Measurements from ENCODE around the gene SF3A2.

The SF3A2 gene

DNA sequence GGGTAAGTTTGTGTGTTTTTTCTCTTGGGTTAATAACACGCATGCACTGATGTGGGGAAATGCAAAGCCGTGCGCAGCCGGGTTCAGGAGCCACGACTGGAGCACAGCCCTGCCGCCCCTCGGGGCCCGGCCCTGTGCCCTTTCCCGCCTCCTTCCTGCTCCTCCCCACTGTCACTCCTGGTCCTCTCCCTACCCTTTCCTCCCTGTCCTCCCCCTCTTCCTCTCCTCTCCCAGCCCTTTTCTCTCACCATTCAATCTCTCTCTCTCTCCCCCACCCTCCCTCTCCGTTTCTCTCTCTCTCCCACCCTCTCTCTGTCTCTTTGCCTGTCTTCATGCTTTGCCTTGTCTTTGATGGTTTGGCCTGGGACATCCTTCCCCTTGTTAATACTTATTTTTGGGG, 27.6 kb upstream of the SF3A2 start:
- FAIRE-seq = no peak

DNA sequence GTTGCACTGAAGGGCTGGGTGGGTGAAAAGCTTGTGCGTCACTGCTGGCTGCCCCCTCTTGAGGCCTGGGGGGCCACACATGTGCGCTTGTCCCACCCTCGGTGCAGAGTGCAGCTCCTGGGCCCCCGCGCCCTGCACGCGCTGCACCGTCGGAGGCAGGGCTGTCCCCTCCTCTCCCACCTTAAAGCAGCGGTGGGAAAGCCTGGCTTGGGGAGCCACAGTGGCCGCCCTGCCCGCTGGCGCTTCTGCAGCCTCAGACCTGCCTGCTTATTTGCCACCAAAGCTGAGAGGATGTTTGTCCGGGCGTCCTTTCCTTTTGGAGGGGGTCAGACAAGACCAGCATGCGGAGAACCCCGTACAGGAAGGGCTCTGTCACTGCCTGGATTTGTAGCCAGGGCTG, 27.2 kb upstream of the SF3A2 start:
- FAIRE-seq = no peak

DNA sequence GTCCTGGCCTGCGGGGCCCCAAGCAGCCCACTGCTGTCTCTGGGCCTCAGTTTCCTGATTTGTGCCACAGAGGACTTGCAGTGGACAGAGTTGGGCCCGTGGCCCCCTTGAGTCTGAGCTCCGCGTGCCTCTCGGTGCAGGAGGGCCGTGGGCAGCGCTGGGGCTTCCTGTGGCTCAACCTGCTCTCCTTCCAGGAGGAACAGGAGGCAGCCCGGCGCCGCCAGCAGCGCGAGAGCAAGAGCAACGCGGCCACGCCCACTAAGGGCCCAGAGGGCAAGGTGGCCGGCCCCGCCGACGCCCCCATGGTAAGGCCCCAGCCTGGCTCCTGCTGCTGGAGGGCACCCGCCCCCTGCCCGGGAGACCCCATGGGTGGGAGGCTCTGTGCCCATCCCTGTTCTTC, 26.4 kb upstream of the SF3A2 start:
- FAIRE-seq = no peak

DNA sequence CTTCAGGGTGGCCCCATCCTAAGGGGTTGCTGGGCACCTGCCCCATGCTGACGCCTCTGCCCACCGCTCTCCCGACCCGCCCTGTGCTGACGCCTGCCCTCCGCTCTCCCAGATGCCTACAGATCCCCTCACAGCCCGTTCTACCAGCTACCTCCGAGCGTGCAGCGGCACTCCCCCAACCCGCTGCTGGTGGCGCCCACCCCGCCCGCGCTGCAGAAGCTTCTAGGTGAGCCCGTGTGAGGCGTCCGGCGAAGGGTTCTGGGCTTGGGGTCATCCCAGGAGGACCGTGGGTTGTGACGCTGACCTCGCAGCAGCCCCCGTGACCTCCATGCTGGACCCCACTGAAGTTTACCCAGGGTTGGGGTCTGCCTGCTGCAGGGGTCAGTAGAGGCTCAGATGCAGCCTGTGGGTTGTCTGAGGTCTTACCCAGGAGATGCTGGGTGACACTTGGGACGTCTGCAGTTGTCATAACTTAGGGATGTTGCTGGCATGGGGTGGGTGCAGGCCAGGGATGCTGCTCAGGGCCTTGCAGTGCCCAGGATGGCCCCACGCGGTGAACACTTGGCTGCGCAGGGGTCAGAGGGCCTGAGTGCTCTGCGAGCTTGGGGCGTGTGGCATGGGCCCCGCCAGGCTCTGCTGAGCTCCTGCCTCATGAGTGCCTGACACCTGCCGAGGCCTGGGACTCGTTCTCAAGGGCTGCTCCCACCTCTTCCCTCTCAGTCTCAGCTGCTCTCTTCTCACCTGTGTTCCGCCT, 25.5 kb upstream of the SF3A2 start:
- no peak for FAIRE-seq

DNA sequence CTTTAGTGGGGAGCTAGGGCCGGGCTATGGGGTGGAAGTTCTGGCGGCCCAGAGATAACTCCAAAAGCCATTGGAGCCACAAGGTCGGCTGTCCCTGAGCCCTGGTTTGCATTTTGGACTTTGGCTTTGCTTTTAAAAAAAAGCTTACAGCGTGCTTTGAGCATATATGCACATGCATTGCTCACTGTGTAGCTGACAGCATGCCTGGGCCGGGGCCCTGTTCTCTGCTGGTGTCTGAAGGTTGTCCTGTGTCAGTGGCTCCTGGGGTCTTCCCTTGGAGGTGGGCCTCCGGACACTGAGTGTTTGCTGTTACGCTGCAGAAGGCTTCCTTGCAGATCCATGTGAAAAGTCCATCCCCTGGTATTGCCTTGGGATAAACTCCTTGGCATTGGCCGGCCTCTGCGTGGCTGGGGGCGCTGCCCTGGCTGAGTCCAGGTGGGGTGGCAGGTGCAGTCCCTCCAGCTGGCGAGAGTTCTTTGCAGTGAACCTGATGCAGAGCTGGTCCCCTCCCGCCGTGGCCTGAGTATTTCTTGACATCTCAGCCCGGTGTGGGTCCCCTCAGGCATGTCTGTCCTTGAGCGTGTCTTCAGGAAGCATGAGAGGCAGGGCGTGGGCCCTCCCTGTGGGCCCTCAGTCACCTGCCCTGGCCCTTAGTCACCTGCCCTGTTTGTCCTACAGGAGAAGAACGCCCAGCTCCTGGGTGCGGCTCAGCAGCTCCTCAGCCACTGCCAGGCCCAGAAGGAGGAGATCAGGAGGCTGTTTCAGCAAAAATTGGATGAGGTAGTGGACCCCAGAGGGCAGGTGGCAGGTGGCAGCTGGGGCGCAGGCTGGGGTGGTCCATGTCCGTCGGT, 23.5 kb upstream of the SF3A2 start:
- no peak for FAIRE-seq

DNA sequence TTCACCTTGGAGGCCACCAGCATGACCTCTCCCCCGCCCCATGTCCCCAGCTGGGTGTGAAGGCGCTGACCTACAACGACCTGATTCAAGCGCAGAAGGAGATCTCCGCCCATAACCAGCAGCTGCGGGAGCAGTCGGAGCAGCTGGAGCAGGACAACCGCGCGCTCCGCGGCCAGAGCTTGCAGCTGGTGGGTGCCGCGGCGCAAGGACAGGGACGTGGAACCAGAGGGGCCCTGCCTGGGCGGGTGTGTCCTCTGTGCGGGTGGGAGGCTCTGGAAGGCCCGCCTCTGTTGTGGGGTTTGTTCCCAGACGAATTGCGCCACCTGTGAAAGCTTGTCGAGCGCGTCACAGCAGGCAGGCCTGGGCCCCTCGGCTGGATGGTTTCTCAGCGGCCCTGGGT, 22.8 kb upstream of the SF3A2 start:
- no peak for FAIRE-seq

DNA sequence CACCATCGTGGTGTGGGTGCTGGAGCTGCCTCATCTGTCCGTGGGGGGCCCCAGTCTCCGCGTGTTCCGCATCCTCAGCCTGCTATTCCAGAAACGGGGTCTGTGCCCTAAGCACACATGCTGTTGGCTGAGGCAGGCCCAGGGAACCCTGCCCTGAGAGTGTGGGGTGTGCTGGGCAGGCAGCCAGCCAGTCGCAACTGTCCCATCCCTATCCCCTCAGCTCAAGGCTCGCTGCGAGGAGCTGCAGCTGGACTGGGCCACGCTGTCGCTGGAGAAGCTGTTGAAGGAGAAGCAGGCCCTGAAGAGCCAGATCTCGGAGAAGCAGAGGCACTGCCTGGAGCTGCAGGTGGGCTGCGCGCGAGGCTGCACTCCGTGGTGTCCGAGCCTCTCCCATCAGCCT, 22.4 kb upstream of the SF3A2 start:
- no peak for FAIRE-seq

DNA sequence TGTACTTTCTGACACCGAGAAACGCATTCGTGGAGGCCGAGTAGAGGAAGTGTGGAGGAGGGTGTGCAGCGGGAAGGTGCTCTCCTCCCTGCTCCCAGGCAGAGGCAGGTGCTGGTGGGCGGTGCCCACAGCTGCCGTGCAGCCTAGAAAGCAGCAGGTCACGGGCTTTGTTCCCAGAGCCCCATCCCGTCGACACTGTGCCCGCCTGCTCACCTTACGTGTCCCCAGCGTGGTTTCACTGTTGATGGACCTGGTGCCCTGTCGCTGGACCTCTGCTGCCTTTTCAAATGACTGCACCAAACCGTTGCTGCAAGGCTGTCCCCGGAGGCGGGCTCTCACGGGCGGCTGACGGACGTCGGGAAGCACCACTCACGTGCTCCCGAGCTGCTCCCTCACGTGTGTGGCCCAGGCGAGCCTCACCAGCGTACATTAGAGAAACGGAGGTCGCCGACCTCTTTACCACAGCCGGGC, 21.3 kb upstream of the SF3A2 start:
- no peak for FAIRE-seq

DNA sequence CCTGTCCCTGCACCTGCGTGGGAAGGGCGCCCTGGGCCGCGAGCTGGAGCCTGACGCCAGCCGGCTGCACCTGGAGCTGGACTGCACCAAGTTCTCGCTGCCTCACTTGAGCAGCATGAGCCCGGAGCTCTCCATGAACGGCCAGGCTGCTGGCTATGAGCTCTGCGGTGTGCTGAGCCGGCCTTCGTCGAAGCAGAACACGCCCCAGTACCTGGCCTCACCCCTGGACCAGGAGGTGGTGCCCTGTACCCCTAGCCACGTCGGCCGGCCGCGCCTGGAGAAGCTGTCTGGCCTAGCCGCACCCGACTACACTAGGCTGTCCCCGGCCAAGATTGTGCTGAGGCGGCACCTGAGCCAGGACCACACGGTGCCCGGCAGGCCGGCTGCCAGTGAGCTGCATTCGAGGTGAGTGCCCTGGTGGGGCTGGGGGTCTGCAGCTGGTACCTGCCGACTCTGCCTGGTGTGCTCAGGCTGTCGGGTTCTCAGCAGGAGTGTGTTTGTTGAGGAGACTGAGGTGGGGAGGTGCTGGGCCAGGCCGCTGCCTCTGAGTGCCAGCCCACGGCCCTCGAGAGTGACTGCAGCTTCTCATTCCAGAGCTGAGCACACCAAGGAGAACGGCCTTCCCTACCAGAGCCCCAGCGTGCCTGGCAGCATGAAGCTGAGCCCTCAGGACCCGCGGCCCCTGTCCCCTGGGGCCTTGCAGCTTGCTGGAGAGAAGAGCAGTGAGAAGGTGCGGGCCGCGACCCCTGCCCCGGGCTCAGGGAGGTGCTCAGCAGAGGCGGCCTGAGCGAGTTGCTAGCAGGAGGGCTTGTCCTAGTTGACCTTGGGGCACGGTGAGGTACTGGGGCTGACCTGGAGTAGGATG, 20.0 kb upstream of the SF3A2 start:
- FAIRE-seq = no peak

DNA sequence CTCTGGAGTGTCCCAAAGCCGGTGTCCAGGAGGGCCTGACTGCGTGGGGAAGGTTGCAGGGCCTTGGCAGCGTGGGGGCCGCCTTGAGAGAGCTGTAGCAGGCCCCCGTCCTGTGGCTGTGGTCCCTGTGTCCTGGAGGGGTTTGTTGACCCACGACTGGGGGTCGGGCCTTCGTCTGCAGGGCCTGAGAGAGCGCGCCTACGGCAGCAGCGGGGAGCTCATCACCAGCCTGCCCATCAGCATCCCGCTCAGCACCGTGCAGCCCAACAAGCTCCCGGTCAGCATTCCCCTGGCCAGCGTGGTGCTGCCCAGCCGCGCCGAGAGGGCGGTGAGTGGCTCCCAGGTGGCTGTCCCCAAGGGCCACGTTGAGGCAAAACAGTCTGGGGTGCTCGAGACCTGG, 19.0 kb upstream of the SF3A2 start:
- FAIRE-seq = no peak

DNA sequence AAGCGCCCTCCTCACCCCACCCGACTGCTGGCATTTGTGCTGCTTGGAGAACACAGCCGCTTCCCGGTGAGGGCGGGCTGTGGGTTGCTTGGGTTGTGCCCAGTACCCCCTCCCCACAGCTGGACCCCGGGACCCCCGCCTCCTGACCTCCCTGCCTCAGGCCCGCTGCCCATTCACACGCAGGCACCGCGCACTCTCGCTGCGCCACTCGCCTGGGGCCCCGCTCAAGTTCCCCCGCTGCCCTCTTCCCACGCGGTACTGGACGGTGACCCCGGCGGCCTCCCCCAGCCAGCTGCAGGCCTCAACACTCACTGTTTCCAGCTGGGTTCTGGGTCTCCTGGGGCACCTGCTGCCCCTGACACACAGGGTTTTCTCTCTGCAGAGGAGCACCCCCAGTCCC, 16.9 kb upstream of the SF3A2 start:
- no peak for FAIRE-seq

DNA sequence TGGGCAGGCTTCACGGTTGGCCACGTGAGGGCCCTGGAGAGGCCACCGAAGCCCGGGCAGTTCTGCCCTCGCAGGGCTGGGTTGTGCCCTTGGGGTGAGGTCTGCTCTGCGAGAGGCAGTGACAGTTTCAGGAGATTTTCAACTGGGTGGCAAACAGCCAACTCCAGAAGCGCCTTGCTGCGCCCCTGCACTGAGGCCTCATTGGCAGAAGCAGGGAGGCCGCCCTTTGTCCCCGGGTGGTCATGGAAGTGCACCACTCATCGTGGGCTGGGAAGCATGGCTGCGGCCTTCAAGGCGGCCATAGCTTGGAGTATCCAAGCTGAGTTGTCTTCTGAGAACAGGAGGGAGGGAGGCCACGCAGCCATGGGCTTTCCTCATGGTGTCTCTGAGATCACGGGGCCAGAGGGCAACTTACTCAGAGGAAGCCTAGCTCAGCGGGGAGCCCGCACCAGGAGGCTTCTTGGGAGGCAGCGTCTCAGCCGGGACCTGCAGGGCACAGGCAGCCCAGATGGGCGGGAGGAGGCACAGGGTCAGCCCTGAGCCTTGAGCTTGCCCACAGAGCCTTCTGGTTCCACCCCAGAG, 15.3 kb upstream of the SF3A2 start:
- FAIRE-seq = no peak

DNA sequence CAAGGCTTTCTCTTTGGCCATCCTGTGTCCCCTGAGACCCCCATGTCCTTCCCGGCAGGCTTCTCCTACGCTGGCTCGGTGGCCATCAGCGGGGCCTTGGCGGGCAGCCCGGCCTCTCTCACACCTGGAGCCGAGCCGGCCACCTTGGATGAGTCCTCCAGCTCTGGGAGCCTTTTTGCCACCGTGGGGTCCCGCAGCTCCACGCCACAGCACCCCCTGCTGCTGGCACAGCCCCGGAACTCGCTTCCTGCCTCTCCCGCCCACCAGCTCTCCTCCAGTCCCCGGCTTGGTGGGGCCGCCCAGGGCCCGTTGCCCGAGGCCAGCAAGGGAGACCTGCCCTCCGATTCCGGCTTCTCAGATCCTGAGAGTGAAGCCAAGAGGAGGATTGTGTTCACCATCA, 14.7 kb upstream of the SF3A2 start:
- FAIRE-seq = no peak

DNA sequence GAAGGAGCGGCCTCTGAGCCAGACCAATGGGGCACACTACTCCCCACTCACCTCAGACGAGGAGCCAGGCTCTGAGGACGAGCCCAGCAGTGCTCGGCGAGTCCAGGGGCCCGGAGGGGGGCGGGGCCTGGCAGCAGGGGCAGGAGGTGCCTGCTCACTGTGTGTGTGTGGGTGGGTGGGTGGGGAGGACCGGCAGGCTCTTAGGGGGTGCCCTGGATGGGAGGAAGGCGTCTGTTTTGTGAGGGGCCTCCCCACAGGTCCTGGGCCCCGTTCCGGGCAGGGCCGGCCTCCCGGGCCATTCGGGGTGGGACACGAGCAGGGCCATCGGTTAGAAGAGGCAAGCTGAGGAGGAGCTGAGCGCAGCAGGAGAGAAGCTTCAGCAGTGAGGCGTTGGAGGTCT, 13.2 kb upstream of the SF3A2 start:
- no peak for FAIRE-seq

DNA sequence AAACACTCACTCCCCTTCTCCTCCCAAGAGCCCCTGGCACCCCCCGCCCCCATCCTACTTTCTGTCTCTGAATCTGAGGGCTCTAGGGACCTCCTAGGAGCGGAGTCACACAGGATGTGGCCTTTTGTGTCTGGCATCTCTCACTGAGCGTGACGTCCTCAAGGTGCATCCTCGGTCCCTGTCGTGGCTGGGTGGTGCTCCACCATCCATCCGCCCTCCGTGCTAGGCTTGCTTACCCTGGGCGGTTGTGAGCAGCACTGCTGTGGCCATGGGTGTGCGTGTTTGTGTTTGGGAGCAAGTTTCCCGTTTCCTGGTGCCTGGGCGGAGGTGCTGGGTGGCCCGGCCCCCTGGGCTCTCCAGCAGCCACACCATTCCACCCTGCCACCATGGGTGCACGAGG, 12.7 kb upstream of the SF3A2 start:
- FAIRE-seq = no peak

DNA sequence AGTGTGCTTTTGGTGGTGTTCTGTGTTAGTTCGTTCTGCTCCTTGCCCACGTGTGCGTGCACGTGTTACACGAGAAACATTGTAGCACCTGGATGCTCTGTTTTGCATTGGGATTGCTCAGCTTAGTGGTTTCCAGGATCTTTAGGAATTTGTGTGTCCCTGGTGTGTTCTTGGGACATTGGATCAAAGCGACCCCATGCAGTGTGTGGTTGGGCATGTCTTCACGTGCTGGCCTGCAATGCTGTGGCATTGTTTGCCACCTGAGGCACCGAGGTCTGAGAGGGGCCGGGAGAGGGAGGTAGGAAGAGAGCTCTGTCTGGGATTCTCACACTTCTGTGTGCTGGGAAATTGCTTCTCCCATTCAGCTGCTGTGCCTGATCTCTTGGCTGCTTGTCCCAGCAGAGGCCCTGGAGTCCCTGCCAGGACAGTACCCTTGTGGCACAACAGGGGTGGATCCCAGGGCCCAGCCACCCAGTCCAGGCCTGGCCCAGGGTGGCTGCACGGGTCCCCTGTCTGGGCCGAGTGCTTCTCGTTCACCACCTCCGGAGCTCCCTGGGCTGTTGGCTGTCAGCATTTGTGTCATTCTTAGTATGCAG, 11.8 kb upstream of the SF3A2 start:
- FAIRE-seq = no peak

DNA sequence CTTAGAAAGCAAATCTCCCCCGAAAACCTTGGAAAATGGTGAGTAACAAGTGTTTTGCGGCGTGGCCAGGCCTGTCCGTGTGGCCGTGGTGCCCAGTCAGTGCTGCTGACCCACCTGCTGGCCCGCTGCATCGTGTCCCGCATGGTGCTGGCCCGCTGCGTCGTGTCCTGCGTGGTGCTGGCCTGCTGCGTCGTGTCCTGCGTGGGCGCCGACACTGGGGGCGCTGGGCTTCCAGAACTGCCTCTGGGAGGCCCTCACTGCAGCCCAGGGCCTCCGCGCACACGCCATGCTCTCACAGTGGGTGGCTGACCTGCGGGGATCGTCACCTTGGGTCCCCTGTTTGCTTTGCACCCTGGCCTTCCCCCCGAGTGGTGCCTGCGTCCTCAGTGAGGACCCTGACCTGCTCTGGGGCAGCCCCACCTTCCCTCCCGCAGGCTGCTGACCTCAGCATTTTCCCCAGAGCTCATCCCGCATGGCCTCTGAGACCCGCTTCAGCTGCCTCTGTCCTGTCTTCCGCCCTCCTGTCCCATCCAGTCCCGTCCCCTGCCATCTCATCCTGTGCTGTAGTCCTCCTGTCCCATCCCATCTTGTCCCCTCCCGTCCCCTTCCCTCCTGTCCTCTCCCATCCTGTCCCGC, 11.1 kb upstream of the SF3A2 start:
- no peak for FAIRE-seq

DNA sequence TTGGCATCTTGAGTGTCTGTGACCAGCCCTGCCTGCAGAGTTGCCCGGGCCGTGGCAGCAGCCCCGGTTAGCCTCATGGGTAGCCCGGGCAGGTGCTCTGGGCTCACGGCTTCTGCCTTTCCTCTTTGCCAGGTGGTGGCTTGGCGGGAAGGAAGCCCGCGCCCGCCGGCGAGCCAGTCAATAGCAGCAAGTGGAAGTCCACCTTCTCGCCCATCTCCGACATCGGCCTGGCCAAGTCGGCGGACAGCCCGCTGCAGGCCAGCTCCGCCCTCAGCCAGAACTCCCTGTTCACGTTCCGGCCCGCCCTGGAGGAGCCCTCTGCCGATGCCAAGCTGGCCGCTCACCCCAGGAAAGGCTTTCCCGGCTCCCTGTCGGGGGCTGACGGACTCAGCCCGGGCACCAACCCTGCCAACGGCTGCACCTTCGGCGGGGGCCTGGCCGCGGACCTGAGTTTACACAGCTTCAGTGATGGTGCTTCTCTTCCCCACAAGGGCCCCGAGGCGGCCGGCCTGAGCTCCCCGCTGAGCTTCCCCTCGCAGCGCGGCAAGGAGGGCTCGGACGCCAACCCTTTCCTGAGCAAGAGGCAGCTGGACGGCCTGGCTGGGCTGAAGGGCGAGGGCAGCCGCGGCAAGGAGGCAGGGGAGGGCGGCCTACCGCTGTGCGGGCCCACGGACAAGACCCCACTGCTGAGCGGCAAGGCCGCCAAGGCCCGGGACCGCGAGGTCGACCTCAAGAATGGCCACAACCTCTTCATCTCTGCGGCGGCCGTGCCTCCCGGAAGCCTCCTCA, 10.4 kb upstream of the SF3A2 start:
- FAIRE-seq = no peak

DNA sequence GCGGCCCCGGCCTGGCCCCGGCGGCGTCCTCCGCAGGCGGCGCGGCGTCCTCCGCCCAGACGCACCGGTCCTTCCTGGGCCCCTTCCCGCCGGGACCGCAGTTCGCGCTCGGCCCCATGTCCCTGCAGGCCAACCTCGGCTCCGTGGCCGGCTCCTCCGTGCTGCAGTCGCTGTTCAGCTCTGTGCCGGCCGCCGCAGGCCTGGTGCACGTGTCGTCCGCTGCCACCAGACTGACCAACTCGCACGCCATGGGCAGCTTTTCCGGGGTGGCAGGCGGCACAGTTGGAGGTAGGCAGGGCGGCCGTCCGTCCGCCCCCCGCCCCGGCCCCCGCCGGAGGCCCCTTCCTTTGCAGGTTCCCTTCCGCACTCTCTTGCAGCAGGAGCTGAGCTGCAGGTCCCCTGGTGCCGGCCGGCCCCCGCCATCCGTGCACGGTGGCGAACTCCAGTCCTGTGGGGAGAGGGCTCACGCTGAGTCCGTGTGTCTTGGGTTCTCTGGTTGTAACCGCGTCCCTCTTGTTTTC, 9.7 kb upstream of the SF3A2 start:
- no peak for FAIRE-seq

DNA sequence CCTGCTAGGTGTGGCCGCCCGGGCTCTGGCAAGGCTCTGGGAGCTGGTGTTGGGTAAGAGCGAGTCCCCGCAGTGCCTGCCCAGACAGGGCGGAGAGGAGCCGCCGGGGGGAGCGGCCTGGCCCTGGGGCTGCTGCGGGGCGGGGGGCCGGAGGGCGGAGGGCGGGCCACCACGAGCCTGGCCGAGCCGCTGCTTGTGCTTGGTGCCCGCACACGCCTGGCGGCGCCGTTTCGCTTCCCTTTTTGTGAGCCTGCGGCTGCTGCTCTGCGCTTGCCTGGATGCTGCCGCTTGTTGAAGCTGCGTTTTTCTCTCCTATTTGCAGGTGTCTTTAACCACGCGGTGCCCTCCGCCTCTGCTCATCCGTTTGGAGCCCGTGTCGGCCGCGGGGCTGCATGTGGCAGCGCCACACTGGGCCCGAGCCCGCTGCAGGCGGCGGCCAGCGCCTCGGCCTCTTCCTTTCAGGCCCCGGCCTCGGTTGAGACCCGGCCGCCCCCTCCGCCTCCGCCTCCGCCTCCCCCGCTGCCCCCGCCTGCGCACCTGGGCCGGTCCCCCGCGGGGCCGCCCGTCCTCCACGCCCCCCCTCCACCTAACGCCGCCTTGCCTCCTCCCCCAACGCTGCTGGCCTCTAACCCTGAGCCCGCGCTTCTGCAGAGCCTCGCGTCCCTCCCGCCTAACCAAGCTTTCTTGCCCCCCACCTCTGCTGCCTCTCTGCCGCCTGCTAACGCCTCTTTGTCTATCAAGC, 9.0 kb upstream of the SF3A2 start:
- FAIRE-seq = no peak
